ENCODE results near the gene STAP2. TPM values are rescaled to one million over a fixed set of nuclear protein-coding genes. Genes with fewer than 3 reads are reported as not detected.

STAP2 gene
- total RNA-seq, 4 donors from 2014 or later: 4.6 to 18.8 (median 7.7) TPM

DNA sequence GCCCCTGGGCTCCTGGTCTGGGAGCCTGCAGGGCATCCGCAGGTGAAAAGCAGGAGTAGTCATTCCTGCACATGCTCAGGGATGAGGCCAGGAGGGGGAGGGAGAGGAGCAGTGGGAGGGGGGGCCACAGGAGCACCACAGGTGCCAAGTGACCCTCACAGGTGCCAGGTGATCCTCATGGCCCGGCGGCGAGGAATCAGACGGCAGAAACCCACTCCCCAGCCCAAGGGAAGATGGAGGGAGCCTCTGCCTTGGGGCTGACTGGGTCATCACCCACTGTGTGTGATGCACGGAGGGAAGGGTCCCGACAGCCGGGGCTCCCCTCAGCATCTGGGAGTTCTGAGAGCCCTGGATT lies 34.4 kb upstream of the STAP2 start:
- no peak for TF ChIP-seq CTCF (IDR thresholded peaks at IDR 0.05)
- no peak for ATAC-seq (ENCODE audit: low FRiP score)
- no peak for DNase-seq (ENCODE audit: low spot score)

DNA sequence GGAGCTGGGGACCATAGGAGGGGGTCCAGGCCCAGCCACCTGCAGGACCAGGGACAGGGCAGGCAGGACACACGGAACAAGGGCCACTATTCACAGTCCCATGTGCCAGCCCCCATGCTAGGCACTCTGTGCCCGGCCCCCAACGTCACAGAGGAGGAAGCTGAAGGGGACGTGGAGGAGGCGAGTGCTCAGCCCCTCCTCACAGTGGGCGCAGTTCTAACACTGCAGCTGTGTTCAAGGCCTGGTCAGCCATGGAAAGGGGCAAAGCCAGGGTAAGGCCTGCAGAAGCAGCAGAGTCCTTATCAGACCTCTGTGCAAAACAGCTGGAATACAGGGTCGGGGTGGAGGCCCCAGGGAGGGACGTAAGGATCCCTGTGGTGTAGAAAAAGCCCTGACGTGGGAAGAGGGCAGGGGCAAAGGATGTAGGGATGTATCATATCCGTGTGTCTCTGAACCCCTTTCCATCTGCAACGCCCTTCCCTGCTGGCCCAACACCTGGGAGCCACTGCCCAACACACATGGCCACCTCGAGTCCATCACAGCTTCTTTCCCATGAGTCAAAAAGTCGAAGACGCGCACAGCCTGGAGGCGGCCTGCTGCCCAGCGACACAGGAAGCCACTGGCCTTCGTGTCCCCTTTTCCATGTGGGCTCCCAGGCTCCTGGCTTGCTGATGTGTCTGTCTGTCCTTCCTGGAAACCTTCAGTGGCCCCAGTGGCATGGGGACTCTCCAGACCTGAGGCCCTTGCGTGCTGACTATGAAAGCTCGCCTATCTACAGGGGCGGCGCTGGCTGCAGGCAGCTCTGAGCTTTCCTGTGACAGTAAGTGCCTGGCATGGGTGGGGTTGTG lies 33.8 kb upstream of the STAP2 start:
- ATAC-seq (ENCODE audit: low FRiP score) (no peak), DNase-seq (ENCODE audit: low spot score) (no peak)
- no peak for TF ChIP-seq CTCF (IDR thresholded peaks at IDR 0.05)

- ATAC-seq (ENCODE audit: low FRiP score): no peak
- TF ChIP-seq CTCF (IDR thresholded peaks at IDR 0.05): no peak
- DNase-seq (ENCODE audit: low spot score): no peak
Measured at GRCh38 chr19:4371247-4372164, 32.9 kb upstream of the STAP2 start.

DNA sequence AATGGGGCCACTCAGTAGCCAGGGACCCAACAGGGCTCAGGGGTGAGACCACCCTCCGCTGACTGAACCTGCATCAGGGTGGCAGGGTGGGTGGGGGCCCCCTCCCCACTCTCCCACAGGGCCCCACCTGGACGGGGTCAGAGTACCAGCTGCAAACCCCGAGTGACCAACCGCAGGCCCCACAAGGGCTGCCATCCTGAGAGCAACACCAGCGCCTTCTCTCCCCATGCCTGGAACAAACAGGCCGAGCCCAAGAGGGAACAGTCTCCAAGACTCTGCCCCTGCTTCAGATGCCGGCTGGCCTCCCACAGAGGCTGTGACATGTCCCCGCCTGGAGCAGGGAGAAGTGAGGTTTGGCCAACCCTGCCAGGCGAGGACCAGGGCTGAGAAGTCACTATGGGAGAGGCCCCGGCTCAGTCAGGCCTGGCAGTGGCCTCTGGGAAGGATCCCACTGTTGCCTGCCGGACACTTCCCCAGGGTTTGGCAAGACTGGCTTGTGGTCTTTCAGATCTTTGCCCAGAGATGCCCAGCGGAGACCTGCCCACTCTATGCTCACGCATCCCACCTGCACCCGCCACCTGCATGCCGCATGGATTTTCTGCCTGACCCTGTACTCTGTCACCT lies 31.9 kb upstream of the STAP2 start:
- no peak for ATAC-seq (ENCODE audit: low FRiP score)
- no peak for TF ChIP-seq CTCF (IDR thresholded peaks at IDR 0.05)

GRCh38 chr19:4369888-4370260 lies 31.2 kb upstream of the STAP2 start:
- ATAC-seq (ENCODE audit: low FRiP score) (no peak), DNase-seq (ENCODE audit: low spot score) (no peak)
- TF ChIP-seq CTCF (IDR thresholded peaks at IDR 0.05): no peak

More for the DNA sequence above, 31.9 kb upstream of the STAP2 start:
- DNase-seq (ENCODE audit: low spot score): no peak

- ATAC-seq (ENCODE audit: low FRiP score): peak; percentile 38
Measured at GRCh38 chr19:4369109-4369887, 30.7 kb upstream of the STAP2 start.

More at GRCh38 chr19:4369109-4369887, 30.7 kb upstream of the STAP2 start:
- DNase-seq (ENCODE audit: low spot score): no peak
- no peak for TF ChIP-seq CTCF (IDR thresholded peaks at IDR 0.05)
